Hepatocyte (in vitro differentiated cells): ENCODE results near the gene SPATA2L. TPM values are rescaled to one million over a fixed set of nuclear protein-coding genes. Genes with fewer than 3 reads are reported as not detected.
A peak's percentile ranks its signal among the peaks of the same experiment; 100 is the strongest.

ENCODE experiments used
- DNase-seq: peaks from one replicate; pipeline ENCODE4 v3.0.0-alpha.2; 2016; ENCODE audit warnings: low spot score
- H2AFZ ChIP-seq: fragments of 200-600 bp; sonication (generic); 2 replicates; pipeline ENCODE4 v1.6.0; 2016; ENCODE audit warnings: antibody characterized with exemption, mild to moderate bottlenecking
- H3K27ac ChIP-seq: fragments of 200-600 bp; sonication (generic); 2 replicates; pipeline ENCODE4 v1.5.1; 2016; ENCODE audit warnings: mild to moderate bottlenecking
- H3K27me3 ChIP-seq: fragments of 200-600 bp; sonication (generic); 2 replicates; pipeline ENCODE4 v1.6.1; 2016
- H3K36me3 ChIP-seq: fragments of 200-600 bp; sonication (generic); replicated peaks from 2 replicates; pipeline ENCODE4 v1.5.1; 2016; ENCODE audit warnings: low read depth; ENCODE audit not compliant: insufficient read depth
- H3K4me1 ChIP-seq: fragments of 200-600 bp; sonication (generic); 2 replicates; pipeline ENCODE4 v1.5.1; 2016; ENCODE audit warnings: mild to moderate bottlenecking, moderate library complexity; ENCODE audit not compliant: insufficient read depth
- H3K4me2 ChIP-seq: fragments of 200-600 bp; sonication (generic); 2 replicates; pipeline ENCODE4 v1.6.0; 2016
- H3K4me3 ChIP-seq: fragments of 200-600 bp; sonication (generic); 2 replicates; pipeline ENCODE4 v1.5.1; 2016; ENCODE audit warnings: mild to moderate bottlenecking
- H3K79me2 ChIP-seq: fragments of 200-600 bp; sonication (generic); 2 replicates; pipeline ENCODE4 v1.6.0; 2017; ENCODE audit warnings: mild to moderate bottlenecking
- H3K9me2 ChIP-seq: fragments of 200-600 bp; sonication (generic); replicated peaks from 2 replicates; pipeline ENCODE4 v1.6.0; 2017; ENCODE audit warnings: mild to moderate bottlenecking; ENCODE audit not compliant: insufficient read depth
- H3K9me3 ChIP-seq: fragments of 200-600 bp; sonication (generic); 2 replicates; pipeline ENCODE4 v1.5.1; 2016; ENCODE audit warnings: low read depth, mild to moderate bottlenecking
- H4K20me1 ChIP-seq: fragments of 200-600 bp; sonication (generic); 2 replicates; pipeline ENCODE4 v1.6.0; 2016; ENCODE audit warnings: mild to moderate bottlenecking; ENCODE audit not compliant: insufficient read depth, poor library complexity, severe bottlenecking
- CTCF ChIP-seq: fragments of 200-600 bp; sonication (generic); IDR thresholded peaks from 2 replicates; pipeline ENCODE4 v1.5.1; 2016; ENCODE audit warnings: antibody characterized with exemption, mild to moderate bottlenecking; ENCODE audit not compliant: poor library complexity
- EZH2 ChIP-seq: fragments of 200-600 bp; sonication (generic); IDR thresholded peaks from 2 replicates; pipeline ENCODE4 v1.6.1; 2016; ENCODE audit warnings: antibody characterized with exemption, mild to moderate bottlenecking, borderline replicate concordance
- EZH2phosphoT487 ChIP-seq: fragments of 200-600 bp; sonication (generic); IDR thresholded peaks from one replicate; pipeline ENCODE4 v1.6.1; 2018; ENCODE audit warnings: antibody characterized with exemption, mild to moderate bottlenecking, low read depth, moderate library complexity; ENCODE audit not compliant: unreplicated experiment, severe bottlenecking
- WGBS: methylation state at CpG from one replicate; pipeline ENCODE4 v1.1.6; 2016; ENCODE audit warnings: low lambda C conversion rate; ENCODE audit errors: missing lambda C conversion rate; 5-methylcytosine and 5-hydroxymethylcytosine counted together
- polyA plus RNA-seq: library from polyadenylated mRNA; unstranded; fragments of >200 nt; fragmentation: Nextera tagmentation; extraction: Ambion mirVana; gene quantifications from 2 replicates; pipeline ENCODE4 v1.2.1, GENCODE V29; 2016
- total RNA-seq: library from RNA; depleted of rRNA; stranded (reverse); fragments of >200 nt; gene quantifications from 2 replicates; pipeline ENCODE4 v1.2.3, GENCODE V29; 2014

The SPATA2L gene
- total RNA-seq: 20.2 and 32.9 TPM in 2 replicates
- 23.6 and 25.0 TPM in 2 replicates for polyA plus RNA-seq

GRCh38 chr16:89701425-89702406 is at the start of gene SPATA2L:
Gene SPATA2L (minus strand): TSS chr16:89701705. CDS start chr16:89701232, 473 bp downstream.
- H3K4me1 ChIP-seq: peaks cover 10% of the 10 kb centered on the region
- 1% methylated on average over 65 of the region's 97 CpGs for WGBS
- H2AFZ ChIP-seq: peak within 1 kb of the TSS; percentile 49

GRCh38 chr16:89749637-89750036 is 48.1 kb upstream of the SPATA2L start:
- no peak for TF ChIP-seq CTCF
- TF ChIP-seq EZH2: no peak
- no peak for TF ChIP-seq EZH2phosphoT487

More at GRCh38 chr16:89701425-89702406, at the start of gene SPATA2L:
- no peaks in the 10 kb centered on the region for H3K9me2 ChIP-seq
- H3K27ac ChIP-seq: peak within 1 kb of the TSS; percentile 95
- H3K9me3 ChIP-seq: no peaks in the 10 kb centered on the region
- peak; percentile 97 for DNase-seq
- H3K79me2 ChIP-seq: peaks cover 5% of the 10 kb centered on the region
- H3K36me3 ChIP-seq: no peaks in the 10 kb centered on the region
- peak within 1 kb of the TSS; percentile 90 for H3K4me2 ChIP-seq
- no peaks in the 10 kb centered on the region for H3K27me3 ChIP-seq
- peaks cover 9% of the 10 kb centered on the region for H4K20me1 ChIP-seq
- TF ChIP-seq EZH2 (no peak), CTCF (peak; percentile 34), EZH2phosphoT487 (no peak)
- peak within 1 kb of the TSS; percentile 38 for H3K4me3 ChIP-seq

GRCh38 chr16:89748921-89749320 is 47.4 kb upstream of the SPATA2L start:
- H3K4me3 ChIP-seq: no peak overlapping the region
- H3K9me2 ChIP-seq: no peaks in the 10 kb centered on the region
- H3K27ac ChIP-seq: no peak overlapping the region
- H3K4me1 ChIP-seq: no peaks in the 10 kb centered on the region
- H4K20me1 ChIP-seq: no peaks in the 10 kb centered on the region
- no peaks in the 10 kb centered on the region for H3K79me2 ChIP-seq
- H3K36me3 ChIP-seq: no peaks in the 10 kb centered on the region
- H3K4me2 ChIP-seq: no peak overlapping the region
- TF ChIP-seq CTCF: no peak
- TF ChIP-seq EZH2: no peak
- TF ChIP-seq EZH2phosphoT487: no peak
- WGBS: 98% methylated on average over 11 of the region's 11 CpGs
- H3K9me3 ChIP-seq: no peaks in the 10 kb centered on the region
- no peak for DNase-seq
- H2AFZ ChIP-seq: no peak overlapping the region
- no peaks in the 10 kb centered on the region for H3K27me3 ChIP-seq

More at GRCh38 chr16:89749637-89750036, 48.1 kb upstream of the SPATA2L start:
- no peak for DNase-seq
- H3K27ac ChIP-seq: no peak overlapping the region
- 91% methylated on average over 10 of the region's 10 CpGs for WGBS
- no peak overlapping the region for H3K4me2 ChIP-seq
- H3K9me3 ChIP-seq: no peaks in the 10 kb centered on the region
- H3K36me3 ChIP-seq: no peaks in the 10 kb centered on the region
- H4K20me1 ChIP-seq: no peaks in the 10 kb centered on the region
- no peak overlapping the region for H2AFZ ChIP-seq
- H3K27me3 ChIP-seq: no peaks in the 10 kb centered on the region
- H3K4me1 ChIP-seq: no peaks in the 10 kb centered on the region
- H3K9me2 ChIP-seq: no peaks in the 10 kb centered on the region
- H3K4me3 ChIP-seq: no peak overlapping the region
- no peaks in the 10 kb centered on the region for H3K79me2 ChIP-seq
